Mesodermal cell (in vitro differentiated cells): ENCODE measurements around the gene AFAP1.
A peak's percentile ranks its signal among the peaks of the same experiment; 100 is the strongest.

ENCODE experiments used
- H3K27ac ChIP-seq: 2 replicates; pipeline ENCODE4 v1.7.0; 2013; ENCODE audit warnings: mild to moderate bottlenecking, low read depth, low read length, moderate library complexity; ENCODE audit not compliant: severe bottlenecking
- H3K36me3 ChIP-seq: 2 replicates; pipeline ENCODE4 v1.7.1; 2013; ENCODE audit warnings: mild to moderate bottlenecking, low read length, moderate library complexity; ENCODE audit not compliant: control insufficient read depth, insufficient read depth
- H3K4me1 ChIP-seq: one replicate; pipeline ENCODE4 v1.7.1; 2013; ENCODE audit warnings: mild to moderate bottlenecking, low read length; ENCODE audit not compliant: insufficient read depth, control insufficient read depth, poor library complexity, severe bottlenecking
- H3K4me3 ChIP-seq: 2 replicates; pipeline ENCODE4 v1.7.0; 2013; ENCODE audit warnings: low read length, control low read depth, mild to moderate bottlenecking; ENCODE audit not compliant: insufficient read depth, poor library complexity, severe bottlenecking; ENCODE audit errors: extremely low read depth
- H3K9me3 ChIP-seq: 2 replicates; pipeline ENCODE4 v1.7.1; 2013; ENCODE audit warnings: mild to moderate bottlenecking, low read length, moderate library complexity; ENCODE audit not compliant: control insufficient read depth
- WGBS, 2 experiments: methylation state at CpG; one replicate each; pipeline ENCODE4 v1.1.5; 2013; ENCODE audit warnings: missing lambda C conversion rate in 2 of 2; ENCODE audit not compliant: insufficient coverage in 2 of 2; 5-methylcytosine and 5-hydroxymethylcytosine counted together

AFAP1 gene

GRCh38 chr4:7959078-7959477 is 19.4 kb upstream of the AFAP1 start:
- H3K4me3 ChIP-seq, result no peak overlapping the region
- H3K4me1 ChIP-seq, result peaks cover 22% of the 10 kb centered on the region
- H3K36me3 ChIP-seq, result no peaks in the 10 kb centered on the region
- no peak overlapping the region for H3K27ac ChIP-seq
- 77 to 81% methylated on average over 6 of the region's 7 CpGs for WGBS, 2 experiments
- peaks cover 3% of the 10 kb centered on the region for H3K9me3 ChIP-seq

- Histone ChIP-seq H3K36me3 (no peaks in the 10 kb centered on the region), H3K27ac (peak overlapping the region; percentile 65), H3K9me3 (peaks cover 3% of the 10 kb centered on the region), H3K4me1 (peaks cover 22% of the 10 kb centered on the region), H3K4me3 (no peak overlapping the region)
- 82 to 95% methylated on average over 7 to 10 of the region's 11 CpGs for WGBS, 2 experiments
Measured at GRCh38 chr4:7956934-7957656, 17.4 kb upstream of the AFAP1 start.

- Histone ChIP-seq H3K27ac (peak overlapping the region; percentile 65), H3K36me3 (no peaks in the 10 kb centered on the region), H3K4me3 (no peak overlapping the region), H3K4me1 (peaks cover 18% of the 10 kb centered on the region), H3K9me3 (peaks cover 7% of the 10 kb centered on the region)
- 77 to 92% methylated on average over 3 of the region's 8 CpGs for WGBS, 2 experiments
Measured at GRCh38 chr4:7956270-7956808, 16.7 kb upstream of the AFAP1 start.

GRCh38 chr4:7955393-7955792 is 15.7 kb upstream of the AFAP1 start:
- H3K4me3 ChIP-seq, result no peak overlapping the region
- whole genome bisulfite sequencing, 2 experiments, result 90 to 100% methylated on average over 3 to 4 of the region's 4 CpGs
- no peaks in the 10 kb centered on the region for H3K36me3 ChIP-seq
- no peak overlapping the region for H3K27ac ChIP-seq
- H3K9me3 ChIP-seq, result peaks cover 8% of the 10 kb centered on the region
- H3K4me1 ChIP-seq, result peaks cover 15% of the 10 kb centered on the region

GRCh38 chr4:7952615-7953014 is 13.0 kb upstream of the AFAP1 start:
- H3K27ac ChIP-seq, result no peak overlapping the region
- peaks cover 15% of the 10 kb centered on the region for H3K4me1 ChIP-seq
- WGBS, 2 experiments, result 94 to 95% methylated on average over 8 to 9 of the region's 9 CpGs
- H3K9me3 ChIP-seq, result peaks cover 8% of the 10 kb centered on the region
- H3K4me3 ChIP-seq, result no peak overlapping the region
- H3K36me3 ChIP-seq, result no peaks in the 10 kb centered on the region

GRCh38 chr4:7950301-7951092 is 10.8 kb upstream of the AFAP1 start:
- H3K4me1 ChIP-seq, result no peaks in the 10 kb centered on the region
- no peaks in the 10 kb centered on the region for H3K36me3 ChIP-seq
- H3K27ac ChIP-seq, result no peak overlapping the region
- H3K4me3 ChIP-seq, result no peak overlapping the region
- H3K9me3 ChIP-seq, result peaks cover 8% of the 10 kb centered on the region
- 90 to 93% methylated on average over 10 to 18 of the region's 18 CpGs for WGBS, 2 experiments

GRCh38 chr4:7949759-7950158 is 10.1 kb upstream of the AFAP1 start:
- WGBS, 2 experiments, result 81 to 96% methylated on average over 3 to 4 of the region's 4 CpGs
- H3K36me3 ChIP-seq, result no peaks in the 10 kb centered on the region
- no peak overlapping the region for H3K4me3 ChIP-seq
- H3K27ac ChIP-seq, result no peak overlapping the region
- no peaks in the 10 kb centered on the region for H3K4me1 ChIP-seq
- H3K9me3 ChIP-seq, result peaks cover 8% of the 10 kb centered on the region

GRCh38 chr4:7947927-7948326 is 8.3 kb upstream of the AFAP1 start:
- H3K4me1 ChIP-seq, result no peaks in the 10 kb centered on the region
- WGBS, 2 experiments, result 97% methylated on average over 4 of the region's 4 CpGs; no CpG with 5 or more reads in 1 of the 2 experiments

GRCh38 chr4:7945709-7946380 is 6.2 kb upstream of the AFAP1 start:
- Histone ChIP-seq H3K36me3 (no peaks in the 10 kb centered on the region), H3K4me3 (no peak overlapping the region), H3K9me3 (no peaks in the 10 kb centered on the region), H3K27ac (no peak overlapping the region), H3K4me1 (peaks cover 4% of the 10 kb centered on the region)
- WGBS, 2 experiments, result 87 to 88% methylated on average over 12 to 14 of the region's 14 CpGs

More at GRCh38 chr4:7947927-7948326, 8.3 kb upstream of the AFAP1 start:
- H3K9me3 ChIP-seq, result peaks cover 5% of the 10 kb centered on the region
- H3K4me3 ChIP-seq, result no peak overlapping the region
- no peaks in the 10 kb centered on the region for H3K36me3 ChIP-seq
- H3K27ac ChIP-seq, result no peak overlapping the region

GRCh38 chr4:7944599-7945220 is 5.0 kb upstream of the AFAP1 start:
- WGBS, 2 experiments, result 100% methylated on average over 1 to 2 of the region's 5 CpGs

More at GRCh38 chr4:7944599-7945220, 5.0 kb upstream of the AFAP1 start:
- Histone ChIP-seq H3K36me3 (no peaks in the 10 kb centered on the region), H3K9me3 (no peaks in the 10 kb centered on the region), H3K4me1 (peaks cover 4% of the 10 kb centered on the region), H3K27ac (no peak overlapping the region), H3K4me3 (no peak overlapping the region)
